HepG2 (cell line): ENCODE measurements around the gene ARHGEF16. TPM values are rescaled to one million over a fixed set of nuclear protein-coding genes. Genes with fewer than 3 reads are reported as not detected.
A peak's percentile ranks its signal among the peaks of the same experiment; 100 is the strongest.

Source experiments
- FOXC1 ChIP-seq: sonication (generic); formaldehyde crosslinking; IDR thresholded peaks from 2 replicates; pipeline ENCODE4 v1.8.0; 2022; ENCODE audit warnings: mild to moderate bottlenecking, missing genetic modification reagents, borderline replicate concordance
- GATA4 ChIP-seq: sonication (generic); IDR thresholded peaks from 2 replicates; pipeline ENCODE4 v1.6.1; 2016; ENCODE audit warnings: antibody characterized with exemption, low read depth, borderline replicate concordance
- HNRNPH1 ChIP-seq: fragments of 200-400 bp; formaldehyde crosslinking; optimal IDR thresholded peaks from 2 replicates; pipeline ENCODE3; 2017; ENCODE audit warnings: mild to moderate bottlenecking, low read depth, low read length
- MAFF ChIP-seq: IDR thresholded peaks from 2 replicates; pipeline ENCODE4 v1.6.1; 2011; ENCODE audit warnings: low read depth, low read length, improper control_type of control experiment
- NFE2L2 ChIP-seq: fragments of 150-350 bp; IDR thresholded peaks from 2 replicates; pipeline ENCODE4 v1.6.1; 2014; ENCODE audit warnings: low read length
- NRL ChIP-seq: sonication (generic); formaldehyde crosslinking; IDR thresholded peaks from 2 replicates; pipeline ENCODE4 v1.5.0; 2020; ENCODE audit warnings: missing genetic modification reagents, mild to moderate bottlenecking, moderate library complexity, borderline replicate concordance
- TCF7 ChIP-seq: sonication (generic); IDR thresholded peaks from 2 replicates; pipeline ENCODE4 v1.6.1; 2016; ENCODE audit warnings: antibody characterized with exemption, low read depth
- THYN1 ChIP-seq: sonication (generic); formaldehyde crosslinking; IDR thresholded peaks from 2 replicates; pipeline ENCODE4 v1.8.1; 2023; ENCODE audit warnings: low read depth, mild to moderate bottlenecking, moderate library complexity, missing genetic modification reagents, borderline replicate concordance
- ZFY ChIP-seq: sonication (generic); formaldehyde crosslinking; IDR thresholded peaks from 2 replicates; pipeline ENCODE4 v1.4.0; 2020; ENCODE audit warnings: missing genetic modification reagents
- ZNF224 ChIP-seq: sonication (generic); formaldehyde crosslinking; IDR thresholded peaks from 2 replicates; pipeline ENCODE4 v1.5.0; 2020; ENCODE audit warnings: mild to moderate bottlenecking, missing genetic modification reagents
- ZNF563 ChIP-seq: sonication (generic); formaldehyde crosslinking; IDR thresholded peaks from 2 replicates; pipeline ENCODE4 v1.8.0; 2022; ENCODE audit warnings: mild to moderate bottlenecking, moderate library complexity, missing genetic modification reagents
- ZNF577 ChIP-seq: sonication (generic); formaldehyde crosslinking; IDR thresholded peaks from 2 replicates; pipeline ENCODE4 v1.4.0; 2020; ENCODE audit warnings: mild to moderate bottlenecking, low read depth, missing genetic modification reagents, borderline replicate concordance
- ZNF605 ChIP-seq: sonication (generic); formaldehyde crosslinking; IDR thresholded peaks from 2 replicates; pipeline ENCODE4 v1.8.0; 2022; ENCODE audit warnings: mild to moderate bottlenecking, missing genetic modification reagents
- ZNF792 ChIP-seq: IDR thresholded peaks from 2 replicates; pipeline ENCODE4 v1.6.1; 2016
- polyA plus RNA-seq, 8 experiments: library from polyadenylated mRNA; depleted of rRNA in 3 of 8; stranded (reverse) in 7 of 8; unstranded in 1 of 8; fragments of >200 nt; fragmentation: Illumina TruSeq in 4 of 8; extraction: Trizol in 4 of 8; gene quantifications; 2 replicates each; pipeline versions ENCODE4 v1.2.1 to v1.2.3, GENCODE V29; 2011 to 2016; ENCODE audit warnings: low read depth in 4 of 8, missing spikeins in 1 of 8, mixed read lengths in 1 of 8; ENCODE audit not compliant: insufficient read depth in 1 of 8
- total RNA-seq, 5 experiments: library from RNA; depleted of rRNA; stranded (reverse); fragments of >200 nt; fragmentation: Illumina TruSeq; extraction: Trizol; gene quantifications; 2 replicates each; pipeline ENCODE4 v1.2.3, GENCODE V29; 2016; ENCODE audit warnings: low read depth in 1 of 5
- TF ChIP-seq, protein P1 (sequence below): sonication (generic); formaldehyde crosslinking; IDR thresholded peaks from 2 replicates; pipeline ENCODE4 v1.9.0; 2021; ENCODE audit warnings: missing genetic modification reagents, borderline replicate concordance
- TF ChIP-seq, protein P2 (sequence below): sonication (generic); formaldehyde crosslinking; IDR thresholded peaks from 2 replicates; pipeline ENCODE4 v1.5.1; 2020; ENCODE audit warnings: missing genetic modification reagents, mild to moderate bottlenecking, borderline replicate concordance
- TF ChIP-seq, protein P3 (sequence below): IDR thresholded peaks from 2 replicates; pipeline ENCODE4 v1.6.1; 2016; ENCODE audit warnings: low read depth, borderline replicate concordance
- TF ChIP-seq, protein P4 (sequence below): sonication (generic); formaldehyde crosslinking; IDR thresholded peaks from 2 replicates; pipeline ENCODE4 v1.5.0; 2020; ENCODE audit warnings: mild to moderate bottlenecking, low read depth, missing genetic modification reagents, borderline replicate concordance
- TF ChIP-seq, protein P5 (sequence below): sonication (generic); formaldehyde crosslinking; IDR thresholded peaks from 2 replicates; pipeline ENCODE4 v1.9.0; 2022; ENCODE audit warnings: missing genetic modification reagents, mild to moderate bottlenecking, borderline replicate concordance
- TF ChIP-seq, protein P6 (sequence below): sonication (generic); formaldehyde crosslinking; conservative IDR thresholded peaks from 2 replicates; pipeline ENCODE4 v1.8.0; 2022; ENCODE audit warnings: mild to moderate bottlenecking, moderate library complexity, missing genetic modification reagents
- TF ChIP-seq, protein P7 (sequence below): sonication (generic); formaldehyde crosslinking; IDR thresholded peaks from 2 replicates; pipeline ENCODE4 v1.5.0; 2020; ENCODE audit warnings: mild to moderate bottlenecking, missing genetic modification reagents, moderate library complexity

The ARHGEF16 gene
- total and polyA plus RNA-seq, 2 of the 13 experiments (the other 11 are each of a cell fraction or from before 2014, with no cell fraction given) = 20.3 to 39.9 TPM

DNA sequence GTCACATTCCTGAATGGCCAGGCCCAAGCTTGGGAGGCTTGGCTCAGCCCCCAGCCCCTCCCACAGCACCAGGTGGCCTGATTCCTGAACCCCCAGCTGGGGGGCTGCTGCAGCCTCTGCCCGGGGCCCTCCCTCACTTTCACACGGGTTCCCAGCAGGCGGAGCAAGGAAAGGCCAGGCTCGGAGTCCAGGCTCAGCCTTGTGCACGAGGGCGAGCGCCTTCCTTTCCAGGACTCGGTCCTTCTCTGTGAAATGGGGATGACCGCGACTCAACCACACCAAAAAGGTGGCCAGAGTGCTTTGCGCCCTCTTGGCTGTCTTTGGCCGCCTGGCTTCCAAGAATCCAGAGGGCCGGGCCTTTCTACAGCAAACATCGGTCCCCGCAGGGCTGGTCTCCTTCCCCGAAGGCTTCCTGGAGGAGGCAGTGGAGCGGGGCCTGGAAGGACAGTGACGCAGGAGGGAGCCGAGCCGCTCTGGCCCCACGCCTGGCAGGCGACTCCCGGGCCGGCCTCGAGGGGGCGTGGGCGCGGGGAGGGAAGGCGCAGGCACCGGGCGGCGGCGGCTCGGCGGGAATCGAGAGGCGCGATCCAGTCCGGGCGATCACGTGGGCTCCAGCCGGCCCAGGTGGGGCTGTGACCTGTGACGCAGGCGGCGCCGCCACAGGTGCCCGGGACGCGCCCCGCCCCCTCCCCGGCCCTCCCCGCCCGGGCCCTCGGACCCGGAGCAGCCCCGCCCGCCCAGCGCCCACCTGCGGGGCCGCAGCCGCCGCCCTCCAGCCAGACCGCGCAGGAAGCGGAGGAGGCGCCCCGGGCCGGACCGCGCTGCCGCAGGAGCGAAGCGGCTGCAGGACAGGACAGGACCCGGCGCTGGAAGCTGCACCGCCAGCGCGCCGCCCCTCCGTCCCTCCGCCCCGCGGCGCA lies at the start of gene ARHGEF16 (continued):
- TF ChIP-seq, protein P1, sequence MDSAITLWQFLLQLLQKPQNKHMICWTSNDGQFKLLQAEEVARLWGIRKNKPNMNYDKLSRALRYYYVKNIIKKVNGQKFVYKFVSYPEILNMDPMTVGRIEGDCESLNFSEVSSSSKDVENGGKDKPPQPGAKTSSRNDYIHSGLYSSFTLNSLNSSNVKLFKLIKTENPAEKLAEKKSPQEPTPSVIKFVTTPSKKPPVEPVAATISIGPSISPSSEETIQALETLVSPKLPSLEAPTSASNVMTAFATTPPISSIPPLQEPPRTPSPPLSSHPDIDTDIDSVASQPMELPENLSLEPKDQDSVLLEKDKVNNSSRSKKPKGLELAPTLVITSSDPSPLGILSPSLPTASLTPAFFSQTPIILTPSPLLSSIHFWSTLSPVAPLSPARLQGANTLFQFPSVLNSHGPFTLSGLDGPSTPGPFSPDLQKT (CRISPR knock-in tag) = no peak
- TF ChIP-seq ZFY (peak; percentile 70), NFE2L2 (no peak), FOXC1 (CRISPR knock-in tag) (no peak), TCF7 (no peak), NRL (CRISPR knock-in tag) (no peak), ZNF577 (CRISPR knock-in tag) (no peak), ZNF792 (CRISPR knock-in tag) (no peak), ZNF605 (CRISPR knock-in tag) (no peak), ZNF563 (CRISPR knock-in tag) (peak; percentile 81), THYN1 (no peak), HNRNPH1 (no peak), MAFF (no peak), ZNF224 (CRISPR knock-in tag) (no peak), GATA4 (no peak)
- TF ChIP-seq, protein P2, sequence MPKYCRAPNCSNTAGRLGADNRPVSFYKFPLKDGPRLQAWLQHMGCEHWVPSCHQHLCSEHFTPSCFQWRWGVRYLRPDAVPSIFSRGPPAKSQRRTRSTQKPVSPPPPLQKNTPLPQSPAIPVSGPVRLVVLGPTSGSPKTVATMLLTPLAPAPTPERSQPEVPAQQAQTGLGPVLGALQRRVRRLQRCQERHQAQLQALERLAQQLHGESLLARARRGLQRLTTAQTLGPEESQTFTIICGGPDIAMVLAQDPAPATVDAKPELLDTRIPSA = no peak
- TF ChIP-seq, protein P3, sequence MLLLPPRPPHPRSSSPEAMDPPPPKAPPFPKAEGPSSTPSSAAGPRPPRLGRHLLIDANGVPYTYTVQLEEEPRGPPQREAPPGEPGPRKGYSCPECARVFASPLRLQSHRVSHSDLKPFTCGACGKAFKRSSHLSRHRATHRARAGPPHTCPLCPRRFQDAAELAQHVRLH = no peak
- TF ChIP-seq, protein P4, sequence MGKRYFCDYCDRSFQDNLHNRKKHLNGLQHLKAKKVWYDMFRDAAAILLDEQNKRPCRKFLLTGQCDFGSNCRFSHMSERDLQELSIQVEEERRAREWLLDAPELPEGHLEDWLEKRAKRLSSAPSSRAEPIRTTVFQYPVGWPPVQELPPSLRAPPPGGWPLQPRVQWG (CRISPR knock-in tag) = no peak
- TF ChIP-seq, protein P5, sequence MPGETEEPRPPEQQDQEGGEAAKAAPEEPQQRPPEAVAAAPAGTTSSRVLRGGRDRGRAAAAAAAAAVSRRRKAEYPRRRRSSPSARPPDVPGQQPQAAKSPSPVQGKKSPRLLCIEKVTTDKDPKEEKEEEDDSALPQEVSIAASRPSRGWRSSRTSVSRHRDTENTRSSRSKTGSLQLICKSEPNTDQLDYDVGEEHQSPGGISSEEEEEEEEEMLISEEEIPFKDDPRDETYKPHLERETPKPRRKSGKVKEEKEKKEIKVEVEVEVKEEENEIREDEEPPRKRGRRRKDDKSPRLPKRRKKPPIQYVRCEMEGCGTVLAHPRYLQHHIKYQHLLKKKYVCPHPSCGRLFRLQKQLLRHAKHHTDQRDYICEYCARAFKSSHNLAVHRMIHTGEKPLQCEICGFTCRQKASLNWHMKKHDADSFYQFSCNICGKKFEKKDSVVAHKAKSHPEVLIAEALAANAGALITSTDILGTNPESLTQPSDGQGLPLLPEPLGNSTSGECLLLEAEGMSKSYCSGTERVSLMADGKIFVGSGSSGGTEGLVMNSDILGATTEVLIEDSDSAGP (CRISPR knock-in tag) = no peak; the same call in 1 of the 2 replicates
- TF ChIP-seq, protein P6, sequence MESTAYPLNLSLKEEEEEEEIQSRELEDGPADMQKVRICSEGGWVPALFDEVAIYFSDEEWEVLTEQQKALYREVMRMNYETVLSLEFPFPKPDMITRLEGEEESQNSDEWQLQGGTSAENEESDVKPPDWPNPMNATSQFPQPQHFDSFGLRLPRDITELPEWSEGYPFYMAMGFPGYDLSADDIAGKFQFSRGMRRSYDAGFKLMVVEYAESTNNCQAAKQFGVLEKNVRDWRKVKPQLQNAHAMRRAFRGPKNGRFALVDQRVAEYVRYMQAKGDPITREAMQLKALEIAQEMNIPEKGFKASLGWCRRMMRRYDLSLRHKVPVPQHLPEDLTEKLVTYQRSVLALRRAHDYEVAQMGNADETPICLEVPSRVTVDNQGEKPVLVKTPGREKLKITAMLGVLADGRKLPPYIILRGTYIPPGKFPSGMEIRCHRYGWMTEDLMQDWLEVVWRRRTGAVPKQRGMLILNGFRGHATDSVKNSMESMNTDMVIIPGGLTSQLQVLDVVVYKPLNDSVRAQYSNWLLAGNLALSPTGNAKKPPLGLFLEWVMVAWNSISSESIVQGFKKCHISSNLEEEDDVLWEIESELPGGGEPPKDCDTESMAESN = 0 out of 2 replicates have a peak, but pooled peaks have one; percentile 34
- TF ChIP-seq, protein P7, sequence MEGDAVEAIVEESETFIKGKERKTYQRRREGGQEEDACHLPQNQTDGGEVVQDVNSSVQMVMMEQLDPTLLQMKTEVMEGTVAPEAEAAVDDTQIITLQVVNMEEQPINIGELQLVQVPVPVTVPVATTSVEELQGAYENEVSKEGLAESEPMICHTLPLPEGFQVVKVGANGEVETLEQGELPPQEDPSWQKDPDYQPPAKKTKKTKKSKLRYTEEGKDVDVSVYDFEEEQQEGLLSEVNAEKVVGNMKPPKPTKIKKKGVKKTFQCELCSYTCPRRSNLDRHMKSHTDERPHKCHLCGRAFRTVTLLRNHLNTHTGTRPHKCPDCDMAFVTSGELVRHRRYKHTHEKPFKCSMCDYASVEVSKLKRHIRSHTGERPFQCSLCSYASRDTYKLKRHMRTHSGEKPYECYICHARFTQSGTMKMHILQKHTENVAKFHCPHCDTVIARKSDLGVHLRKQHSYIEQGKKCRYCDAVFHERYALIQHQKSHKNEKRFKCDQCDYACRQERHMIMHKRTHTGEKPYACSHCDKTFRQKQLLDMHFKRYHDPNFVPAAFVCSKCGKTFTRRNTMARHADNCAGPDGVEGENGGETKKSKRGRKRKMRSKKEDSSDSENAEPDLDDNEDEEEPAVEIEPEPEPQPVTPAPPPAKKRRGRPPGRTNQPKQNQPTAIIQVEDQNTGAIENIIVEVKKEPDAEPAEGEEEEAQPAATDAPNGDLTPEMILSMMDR (CRISPR knock-in tag) = peak; percentile 73
